Measurements from ENCODE around the gene MAG. TPM values are rescaled to one million over a fixed set of nuclear protein-coding genes. Genes with fewer than 3 reads are reported as not detected.
A peak's percentile ranks its signal among the peaks of the same experiment; 100 is the strongest.

MAG gene
- total and polyA plus RNA-seq, 9 of the 15 experiments (the other 6 are each of a cell fraction or from before 2014, with no cell fraction given), result 0.11 to 10.0 (median 1.6) TPM

DNA sequence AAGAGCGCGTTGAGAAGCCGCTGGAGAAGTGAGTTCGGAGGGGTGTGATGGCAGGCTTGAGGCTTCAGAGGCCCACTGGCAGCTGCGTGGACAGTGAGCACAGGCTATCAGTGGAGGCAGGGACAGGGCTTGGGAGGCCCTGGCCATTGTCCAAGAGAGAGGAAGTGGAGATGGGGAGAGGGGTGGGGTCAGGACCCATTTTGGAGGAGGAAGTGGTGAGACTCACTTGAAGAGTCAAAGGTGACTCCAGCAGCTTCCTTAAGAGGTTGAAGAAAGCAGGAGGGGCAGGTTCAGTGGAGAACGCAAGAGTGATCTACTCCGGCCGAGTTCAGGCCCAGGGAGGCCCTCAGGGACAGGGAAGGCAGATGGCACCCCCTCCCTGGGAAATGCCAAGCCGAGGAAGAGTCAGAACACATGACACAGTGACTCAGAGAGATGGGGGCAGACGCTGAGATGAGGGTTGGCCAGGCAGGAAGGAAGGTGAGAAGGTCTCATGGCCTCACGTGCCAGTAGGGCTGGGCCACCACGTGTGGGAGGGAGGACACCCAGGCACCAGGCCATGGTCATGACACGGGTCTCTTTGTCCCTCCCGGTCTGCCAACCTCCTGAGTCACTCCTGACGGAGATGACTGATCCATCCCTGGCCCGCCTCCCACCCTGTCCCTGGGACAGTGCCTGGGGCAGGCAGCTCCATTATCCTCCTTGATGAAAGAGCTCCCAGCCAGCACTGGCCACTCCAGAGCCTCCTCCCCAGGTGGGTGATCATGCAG, 26.9 kb downstream of the MAG start:
- Histone ChIP-seq H4K20me1 (replicated peaks; ENCODE audit: control insufficient read depth, insufficient read depth, low read length) (no peaks in the 10 kb centered on the region), H3K4me3 (no peak overlapping the region), H3K27ac (ENCODE audit: extremely low read depth, low read depth, low read length) (peak overlapping the region; percentile 69; the same call in 2 of the 3 replicates), H3K9me3 (replicated peaks; ENCODE audit: control insufficient read depth, insufficient read depth, low read depth, low read length) (peaks cover 3% of the 10 kb centered on the region; the same call in 1 of the 2 replicates), H3K4me2 (ENCODE audit: insufficient read depth, low read length) (peak overlapping the region; percentile 21), H3K79me2 (ENCODE audit: control insufficient read depth, insufficient read depth, low read length) (no peaks in the 10 kb centered on the region), H3K27me3 (ENCODE audit: control insufficient read depth in 2 of 2, insufficient read depth in 2 of 2, low read length in 2 of 2) (no peaks in the 10 kb centered on the region), H2AFZ (ENCODE audit: low read depth, low read length) (peak overlapping the region; percentile 89), H3K9me1 (ENCODE audit: control insufficient read depth, insufficient read depth, low read length) (no peaks in the 10 kb centered on the region), H3K4me1 (replicated peaks in 1 of 2; ENCODE audit: control insufficient read depth in 2 of 2, insufficient read depth in 2 of 2, low read length in 2 of 2) (peaks cover 37 to 38% of the 10 kb centered on the region in 2 experiments), H3K9ac (ENCODE audit: insufficient read depth in 1 of 2, low read depth in 2 of 2, low read length in 2 of 2) (peak overlapping the region; percentile 43 to 65), H3K36me3 (ENCODE audit: control insufficient read depth, insufficient read depth, low read length) (no peaks in the 10 kb centered on the region; the same call in 2 of the 3 replicates)
- WGBS (ENCODE audit: insufficient coverage, low coverage, missing lambda C conversion rate), result 43% methylated on average over 16 of the region's 16 CpGs
- no TSS peak for BruUV-seq (replicated peaks)
- intact Hi-C loops (cut with micrococcal nuclease) (no loop called here), in situ Hi-C loops (cut with MboI) (no loop called here)
- FAIRE-seq (peak; percentile 71), DNase-seq (ENCODE audit: extremely low read depth in 1 of 4, low spot score in 3 of 4) (peak; percentile 46 to 75 (median 48)), ATAC-seq (peak; percentile 62)
- CTCF ChIA-PET (ENCODE audit: low intra/inter-chr PET ratio), result no interaction called here
- POLR2A ChIA-PET, result interaction anchor here (1.0 to 2.8 kb wide), 3 partner anchors 11 to 48 kb away, joined by 3 to 11 read pairs (median 4); no protein-coding TSS in a partner anchor
- TF ChIP-seq, protein P1, sequence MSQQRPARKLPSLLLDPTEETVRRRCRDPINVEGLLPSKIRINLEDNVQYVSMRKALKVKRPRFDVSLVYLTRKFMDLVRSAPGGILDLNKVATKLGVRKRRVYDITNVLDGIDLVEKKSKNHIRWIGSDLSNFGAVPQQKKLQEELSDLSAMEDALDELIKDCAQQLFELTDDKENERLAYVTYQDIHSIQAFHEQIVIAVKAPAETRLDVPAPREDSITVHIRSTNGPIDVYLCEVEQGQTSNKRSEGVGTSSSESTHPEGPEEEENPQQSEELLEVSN (IDR thresholded peaks at IDR 0.05; ENCODE audit: borderline replicate concordance in 1 of 2, extremely low read depth in 1 of 2, insufficient read depth in 1 of 2, insufficient read length in 1 of 2, low read depth in 1 of 2, low read length in 1 of 2, poor library complexity in 1 of 2, severe bottlenecking in 1 of 2), result peak; percentile 70 to 74
- TF ChIP-seq ZNF23 (CRISPR knock-in tag; IDR thresholded peaks at IDR 0.05), result no peak
- TF ChIP-seq ZNF766 (CRISPR knock-in tag; conservative IDR thresholded peaks at IDR 0.05), result peak; percentile 64
- TF ChIP-seq RAD51 (IDR thresholded peaks at IDR 0.05; ENCODE audit: borderline replicate concordance, low read depth), result peak; percentile 8; the same call in 1 of the 2 replicates
- TF ChIP-seq FOS (IDR thresholded peaks at IDR 0.05; ENCODE audit: extremely low read depth, insufficient read length), result no peak
- TF ChIP-seq ZNF431 (CRISPR knock-in tag; IDR thresholded peaks at IDR 0.05), result peak; percentile 54; the same call in 1 of the 2 replicates
- no peak for TF ChIP-seq ZFP1 (CRISPR knock-in tag; IDR thresholded peaks at IDR 0.05)
- peak in 1 of 3 experiments; percentile 44; a peak in 1 of 6 replicates for TF ChIP-seq ZBTB11 (CRISPR knock-in tag; IDR thresholded peaks at IDR 0.05)
- peak; percentile 83 for TF ChIP-seq L3MBTL2 (IDR thresholded peaks at IDR 0.05)
- no peak for TF ChIP-seq ETS2 (tag; IDR thresholded peaks at IDR 0.05; ENCODE audit: borderline replicate concordance, poor library complexity, severe bottlenecking)
- TF ChIP-seq ZNF778 (CRISPR knock-in tag; IDR thresholded peaks at IDR 0.05), result no peak
- TF ChIP-seq CREB3 (tag; conservative IDR thresholded peaks at IDR 0.05; ENCODE audit: low read depth), result peak; percentile 39; the same call in 1 of the 2 replicates
- peak; percentile 64; the same call in 1 of the 2 replicates for TF ChIP-seq CXXC5 (CRISPR knock-in tag; IDR thresholded peaks at IDR 0.05)
- TF ChIP-seq MEIS2 (IDR thresholded peaks at IDR 0.05; ENCODE audit: partially characterized antibody), result no peak

All from K562 (cell line).